H1 (cell line): ENCODE data around the gene TTR. TPM values are rescaled to one million over a fixed set of nuclear protein-coding genes. Genes with fewer than 3 reads are reported as not detected.

Experiments used
- CTCF ChIA-PET: fragments of 300-600 bp; sonication (Branson Sonifier 250); formaldehyde crosslinking; loops from one replicate; lab custom pipeline; 2021; ENCODE audit not compliant: partially characterized antibody; lab: Charles Lee
- POLR2A ChIA-PET: fragments of 300-600 bp; sonication (Branson Sonifier 250); formaldehyde crosslinking; loops from one replicate; lab custom pipeline; 2021; ENCODE audit warnings: inconsistent platforms; ENCODE audit not compliant: partially characterized antibody; lab: Charles Lee
- DNase-seq, 2 experiments: peaks; one replicate each; pipeline versions ENCODE4 v3.0.0 to v3.0.0-alpha.2; 2010 to 2022; ENCODE audit warnings: low spot score in 2 of 2, low read depth in 1 of 2, mixed read lengths in 1 of 2
- FAIRE-seq: peaks from 2 replicates; lab custom pipeline; 2011; peaks lifted over from hg19 to GRCh38; lab: Jason Lieb, UNC
- H2AFZ ChIP-seq: 2 replicates; pipeline ENCODE4 v1.8.1; 2012; ENCODE audit warnings: low read length, inconsistent platforms
- H2AK5ac ChIP-seq: 2 replicates; pipeline ENCODE4 v1.6.1; 2013; ENCODE audit warnings: low read depth, low read length
- H2BK120ac ChIP-seq: replicated peaks from 2 replicates; pipeline ENCODE3; 2013; ENCODE audit warnings: low read depth, low read length, inconsistent platforms
- H2BK12ac ChIP-seq: 2 replicates; pipeline ENCODE4 v1.6.1; 2013; ENCODE audit warnings: low read depth, low read length
- H2BK15ac ChIP-seq: 2 replicates; pipeline ENCODE4 v1.6.1; 2013; ENCODE audit warnings: low read length
- H2BK20ac ChIP-seq: 2 replicates; pipeline ENCODE4 v1.6.1; 2013; ENCODE audit warnings: low read length
- H2BK5ac ChIP-seq: 2 replicates; pipeline ENCODE4 v1.6.1; 2013; ENCODE audit warnings: low read depth, low read length
- H3K14ac ChIP-seq: 2 replicates; pipeline ENCODE4 v1.6.1; 2013; ENCODE audit warnings: inconsistent platforms; ENCODE audit not compliant: insufficient read length
- H3K18ac ChIP-seq: 2 replicates; pipeline ENCODE4 v1.6.1; 2013; ENCODE audit warnings: low read length; ENCODE audit errors: extremely low read depth
- H3K23ac ChIP-seq: 2 replicates; pipeline ENCODE4 v1.6.1; 2013; ENCODE audit warnings: inconsistent platforms; ENCODE audit not compliant: insufficient read length
- H3K23me2 ChIP-seq: 2 replicates; pipeline ENCODE4 v1.6.1; 2013; ENCODE audit warnings: low read depth, low read length
- H3K27ac ChIP-seq: 2 replicates; pipeline ENCODE4 v1.6.1; 2011; ENCODE audit warnings: low read depth, low read length, inconsistent platforms
- H3K27me3 ChIP-seq, 4 experiments: replicated peaks in 1 of 4; 1 replicate in 1 of 4; 2 replicates in 3 of 4; pipeline versions ENCODE4 v1.6.1 to v1.8.1; 2011 to 2013; ENCODE audit warnings: low read length in 3 of 4, mild to moderate bottlenecking in 3 of 4, inconsistent platforms in 2 of 4, mixed read lengths in 2 of 4, moderate library complexity in 1 of 4; ENCODE audit not compliant: control insufficient read depth in 3 of 4, insufficient read depth in 3 of 4; ENCODE audit errors: extremely low read depth in 1 of 4
- H3K36me3 ChIP-seq, 4 experiments: 2 replicates each; pipeline versions ENCODE4 v1.6.1 to v1.8.1; 2011 to 2013; ENCODE audit warnings: mild to moderate bottlenecking in 4 of 4, low read length in 3 of 4, moderate library complexity in 2 of 4, control low read depth in 1 of 4, inconsistent platforms in 1 of 4; ENCODE audit not compliant: insufficient read depth in 4 of 4, control insufficient read depth in 2 of 4
- H3K4ac ChIP-seq: replicated peaks from 2 replicates; pipeline ENCODE3; 2013; ENCODE audit warnings: low read length, low read depth, mixed read lengths, inconsistent platforms; ENCODE audit not compliant: insufficient read length
- H3K4me1 ChIP-seq, 4 experiments: replicated peaks in 1 of 4; 1 replicate in 1 of 4; 2 replicates in 3 of 4; pipeline versions ENCODE4 v1.6.1 to v1.8.1; 2011 to 2013; ENCODE audit warnings: low read length in 3 of 4, inconsistent platforms in 2 of 4, mixed read lengths in 1 of 4; ENCODE audit not compliant: insufficient read depth in 4 of 4, control insufficient read depth in 3 of 4
- H3K4me2 ChIP-seq, 2 experiments: 2 replicates each; pipeline versions ENCODE4 v1.6.1 to v1.8.1; 2011 to 2013; ENCODE audit warnings: low read depth in 2 of 2, low read length in 2 of 2, control low read depth in 1 of 2, inconsistent platforms in 1 of 2, mild to moderate bottlenecking in 1 of 2; ENCODE audit not compliant: insufficient read depth in 1 of 2
- H3K4me3 ChIP-seq, 4 experiments: fragments of 200-600, 300-600 bp in 1 of 4; sonication (generic), shearing (Covaris generic), sonication (Bioruptor Twin) in 1 of 4; 2 replicates each; pipeline versions ENCODE4 v1.5.1 to v1.8.1; 2011 to 2016; ENCODE audit warnings: low read length in 4 of 4, low read depth in 3 of 4, control low read depth in 2 of 4, inconsistent platforms in 2 of 4, mild to moderate bottlenecking in 2 of 4, mixed read lengths in 1 of 4, moderate library complexity in 1 of 4; ENCODE audit not compliant: insufficient read depth in 2 of 4; ENCODE audit errors: extremely low read depth in 1 of 4
- H3K56ac ChIP-seq: replicated peaks from 2 replicates; pipeline ENCODE3; 2013; ENCODE audit warnings: low read depth, mild to moderate bottlenecking, mixed read lengths, low read length, inconsistent platforms; ENCODE audit not compliant: insufficient read length
- H3K79me1 ChIP-seq: 2 replicates; pipeline ENCODE4 v1.6.1; 2013; ENCODE audit warnings: low read depth, low read length, control low read depth
- H3K79me2 ChIP-seq, 2 experiments: 2 replicates each; pipeline versions ENCODE4 v1.6.1 to v1.8.1; 2012 to 2013; ENCODE audit warnings: low read length in 2 of 2, mild to moderate bottlenecking in 2 of 2, inconsistent platforms in 1 of 2; ENCODE audit not compliant: insufficient read depth in 2 of 2, control insufficient read depth in 1 of 2
- H3K9ac ChIP-seq, 4 experiments: replicated peaks in 1 of 4; 1 replicate in 1 of 4; 2 replicates in 3 of 4; pipeline versions ENCODE4 v1.6.1 to v1.8.1; 2011 to 2013; ENCODE audit warnings: low read depth in 3 of 4, low read length in 3 of 4, control low read depth in 2 of 4, mild to moderate bottlenecking in 2 of 4, moderate library complexity in 2 of 4, inconsistent platforms in 1 of 4; ENCODE audit errors: extremely low read depth in 1 of 4
- H3K9me3 ChIP-seq, 2 experiments: 2 replicates each; pipeline versions ENCODE4 v1.6.1 to v1.8.1; 2012 to 2013; ENCODE audit warnings: mild to moderate bottlenecking in 2 of 2, moderate library complexity in 2 of 2, control low read depth in 1 of 2, inconsistent platforms in 1 of 2, low read depth in 1 of 2, low read length in 1 of 2, mixed read lengths in 1 of 2; ENCODE audit not compliant: insufficient read depth in 2 of 2
- H4K20me1 ChIP-seq, 2 experiments: replicated peaks in 1 of 2; 2 replicates each; pipeline versions ENCODE3 to v1.8.1; 2011 to 2013; ENCODE audit warnings: inconsistent platforms in 2 of 2, low read length in 2 of 2, mild to moderate bottlenecking in 1 of 2; ENCODE audit not compliant: insufficient read depth in 2 of 2, control insufficient read depth in 1 of 2
- H4K5ac ChIP-seq: 2 replicates; pipeline ENCODE4 v1.6.1; 2013; ENCODE audit warnings: low read length, low read depth, mixed read lengths, inconsistent platforms; ENCODE audit not compliant: insufficient read length
- H4K8ac ChIP-seq: 2 replicates; pipeline ENCODE4 v1.8.0; 2013; ENCODE audit warnings: mild to moderate bottlenecking, moderate library complexity, low read length, inconsistent platforms; ENCODE audit not compliant: insufficient read depth; ENCODE audit errors: extremely low read depth
- H4K91ac ChIP-seq: replicated peaks from 2 replicates; pipeline ENCODE3; 2013; ENCODE audit warnings: low read length, mixed read lengths, inconsistent platforms; ENCODE audit not compliant: insufficient read length
- BCL11A ChIP-seq, 2 experiments: IDR thresholded peaks; one replicate each; pipeline ENCODE4 v1.6.1; 2011; ENCODE audit warnings: low read depth in 2 of 2, low read length in 2 of 2, mild to moderate bottlenecking in 2 of 2
- EGR1 ChIP-seq: IDR thresholded peaks from 2 replicates; pipeline ENCODE4 v1.6.1; 2011; ENCODE audit warnings: low read depth, low read length, borderline replicate concordance
- GABPA ChIP-seq: IDR thresholded peaks from 2 replicates; pipeline ENCODE4 v1.6.1; 2011; ENCODE audit warnings: mild to moderate bottlenecking, low read length, moderate library complexity, borderline replicate concordance; ENCODE audit not compliant: insufficient read depth
- JUN ChIP-seq: IDR thresholded peaks from 2 replicates; pipeline ENCODE4 v1.6.1; 2011; ENCODE audit warnings: low read depth, mild to moderate bottlenecking, improper control_type of control experiment, low read length
- JUND ChIP-seq: IDR thresholded peaks from 2 replicates; pipeline ENCODE4 v1.6.1; 2011; ENCODE audit warnings: mild to moderate bottlenecking, improper control_type of control experiment, low read length
- KDM1A ChIP-seq: fragments of 200-600, 300-600 bp; sonication (generic); IDR thresholded peaks from 2 replicates; pipeline ENCODE4 v1.7.1; 2016; ENCODE audit warnings: mild to moderate bottlenecking, low read length, borderline replicate concordance
- SIN3A ChIP-seq, 2 experiments: IDR thresholded peaks in 1 of 2; conservative IDR thresholded peaks in 1 of 2; 2 replicates each; pipeline ENCODE4 v1.6.1; 2011 to 2012; ENCODE audit warnings: low read length in 2 of 2, improper control_type of control experiment in 1 of 2, low read depth in 1 of 2, mild to moderate bottlenecking in 1 of 2
- SP4 ChIP-seq: IDR thresholded peaks from 2 replicates; pipeline ENCODE4 v1.6.1; 2012; ENCODE audit warnings: low read length, inconsistent platforms
- ZNF274 ChIP-seq: IDR thresholded peaks from 2 replicates; pipeline ENCODE4 v1.7.0; 2012; ENCODE audit warnings: low read length, borderline replicate concordance; ENCODE audit errors: extremely low read depth
- WGBS, 2 experiments: shearing (Covaris generic) in 1 of 2; methylation state at CpG; one replicate each; pipeline versions ENCODE4 v1.1.6 to v1.1.7; 2013 to 2015; ENCODE audit warnings: low lambda C conversion rate in 2 of 2, mixed read lengths in 2 of 2, inconsistent platforms in 1 of 2, low coverage in 1 of 2, missing lambda C conversion rate in 1 of 2; ENCODE audit not compliant: insufficient replicate concordance in 2 of 2, insufficient coverage in 1 of 2, insufficient read length in 1 of 2; ENCODE audit errors: extremely low coverage in 1 of 2, missing lambda C conversion rate in 1 of 2; 5-methylcytosine and 5-hydroxymethylcytosine counted together
- polyA plus RNA-seq, 7 experiments: library from polyadenylated mRNA; depleted of rRNA in 3 of 7; stranded (reverse) in 5 of 7; unstranded in 2 of 7; fragments of >200 nt in 5 of 7; fragments of 200-250 nt in 2 of 7; gene quantifications; 1 replicate in 5 of 7; 2 replicates in 1 of 7; 4 replicates in 1 of 7; pipeline versions ENCODE4 v1.2.1 to v1.2.3, GENCODE V29; 2011 to 2013; ENCODE audit warnings: missing spikeins in 2 of 7, mixed read lengths in 2 of 7
- total RNA-seq: library from RNA; stranded (reverse); fragmentation: NEBNext Ultra II Directional; extraction: Animal tissue kit (Norgen Biotek cat#: 25700); gene quantifications from 2 replicates; pipeline ENCODE4 v1.2.1, GENCODE V29; 2021

TTR gene
- total and polyA plus RNA-seq, 2 of the 8 experiments (the other 6 are each of a cell fraction or from before 2014, with no cell fraction given), result not detected

DNA sequence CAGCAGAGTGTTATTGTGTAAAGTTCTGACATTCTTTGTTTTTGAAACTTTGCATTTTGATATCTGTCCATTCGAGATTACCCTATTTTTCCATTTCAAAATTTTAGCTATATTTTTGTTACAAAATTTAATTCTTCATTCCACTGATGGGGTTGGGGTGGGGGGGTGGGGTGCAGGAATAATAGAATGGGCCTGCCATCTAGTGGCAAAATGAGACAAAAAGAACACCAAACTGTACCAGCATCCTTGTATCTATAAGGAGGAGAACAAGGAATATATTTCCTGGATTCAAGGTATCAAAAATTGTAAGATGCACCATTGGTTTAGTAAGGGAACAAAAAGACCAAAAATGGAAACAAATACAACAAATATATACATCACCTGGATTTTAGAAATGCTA, 27.9 kb upstream of the TTR start:
- no peak overlapping the region for H3K4ac ChIP-seq
- H3K4me2 ChIP-seq, result no peak overlapping the region
- H4K20me1 ChIP-seq, result no peaks in the 10 kb centered on the region
- no peaks in the 10 kb centered on the region for H3K23me2 ChIP-seq
- ChIA-PET CTCF (interaction anchor here (0.6 to 5.5 kb wide), 21 partner anchors 9 to 597 kb away, joined by 3 to 32 read pairs (median 4); no protein-coding TSS in a partner anchor), POLR2A (no interaction called here)
- H3K23ac ChIP-seq, result no peak overlapping the region
- no peak overlapping the region for H3K56ac ChIP-seq
- H2BK15ac ChIP-seq, result no peak overlapping the region
- no peak overlapping the region for H2AFZ ChIP-seq
- H3K4me3 ChIP-seq, result no peak overlapping the region
- TF ChIP-seq EGR1 (no peak), BCL11A (IDR thresholded peaks at IDR 0.05; ENCODE audit: low read depth in 2 of 2, low read length in 2 of 2) (no peak), KDM1A (no peak), ZNF274 (no peak), SP4 (no peak), SIN3A (conservative IDR thresholded peaks at IDR 0.05 in 1 of 2, IDR thresholded peaks at IDR 0.05 in 1 of 2; ENCODE audit: low read depth in 1 of 2, low read length in 2 of 2) (no peak), JUND (no peak), GABPA (no peak), JUN (no peak)
- no peak overlapping the region for H4K8ac ChIP-seq
- H3K79me2 ChIP-seq, result no peaks in the 10 kb centered on the region
- H3K9ac ChIP-seq, result no peak overlapping the region
- no peak overlapping the region for H2BK12ac ChIP-seq
- 47% methylated on average over 1 of the region's 1 CpG; no CpG with 5 or more reads in 1 of the 2 experiments for WGBS, 2 experiments
- no peak overlapping the region for H2AK5ac ChIP-seq
- H3K27me3 ChIP-seq, result no peaks in the 10 kb centered on the region
- H3K18ac ChIP-seq, result no peak overlapping the region
- no peak overlapping the region for H3K27ac ChIP-seq
- no peaks in the 10 kb centered on the region for H3K79me1 ChIP-seq
- H3K4me1 ChIP-seq, result no peaks in the 10 kb centered on the region
- H3K14ac ChIP-seq, result no peak overlapping the region
- H3K9me3 ChIP-seq, result no peaks in the 10 kb centered on the region
- FAIRE-seq, result no peak
- no peak overlapping the region for H2BK5ac ChIP-seq
- H3K36me3 ChIP-seq, result no peaks in the 10 kb centered on the region
- no peak for DNase-seq
- no peak overlapping the region for H4K5ac ChIP-seq
- H4K91ac ChIP-seq, result no peak overlapping the region
- H2BK120ac ChIP-seq, result no peak overlapping the region
- no peak overlapping the region for H2BK20ac ChIP-seq
